Neural progenitor cell (in vitro differentiated cells): ENCODE data around the gene CEP83. TPM values are rescaled to one million over a fixed set of nuclear protein-coding genes. Genes with fewer than 3 reads are reported as not detected.
A peak's percentile ranks its signal among the peaks of the same experiment; 100 is the strongest.

ENCODE experiments used
- DNase-seq: peaks from one replicate; pipeline ENCODE4 v3.0.0-alpha.2; 2016; ENCODE audit warnings: low spot score
- H2AFZ ChIP-seq: fragments of 200-600 bp; sonication (generic); replicated peaks from 2 replicates; pipeline ENCODE4 v1.6.1; 2016; ENCODE audit warnings: antibody characterized with exemption
- H3F3A ChIP-seq: fragments of 200-600 bp; sonication (generic); 2 replicates; pipeline ENCODE4 v1.6.1; 2016; ENCODE audit warnings: antibody characterized with exemption, low read depth
- H3K27ac ChIP-seq: fragments of 200-600 bp; sonication (generic); 2 replicates; pipeline ENCODE4 v1.5.1; 2016; ENCODE audit warnings: mild to moderate bottlenecking
- H3K27me3 ChIP-seq: fragments of 200-600 bp; sonication (generic); 2 replicates; pipeline ENCODE4 v1.6.1; 2016; ENCODE audit warnings: mild to moderate bottlenecking, moderate library complexity
- H3K36me3 ChIP-seq: fragments of 200-600 bp; sonication (generic); 2 replicates; pipeline ENCODE4 v1.5.1; 2016
- H3K4me1 ChIP-seq: fragments of 200-600 bp; sonication (generic); 2 replicates; pipeline ENCODE4 v1.6.1; 2016; ENCODE audit warnings: mixed run types
- H3K4me2 ChIP-seq: fragments of 200-600 bp; sonication (generic); 2 replicates; pipeline ENCODE4 v1.6.1; 2016
- H3K4me3 ChIP-seq: fragments of 200-600 bp; sonication (generic); 2 replicates; pipeline ENCODE4 v1.5.1; 2016
- H3K79me2 ChIP-seq: fragments of 200-600 bp; sonication (generic); 2 replicates; pipeline ENCODE4 v1.6.1; 2016; ENCODE audit warnings: low read depth
- H3K9ac ChIP-seq: fragments of 200-600 bp; sonication (generic); 2 replicates; pipeline ENCODE4 v1.6.1; 2016
- H3K9me3 ChIP-seq: fragments of 200-600 bp; sonication (generic); 2 replicates; pipeline ENCODE4 v1.5.1; 2016; ENCODE audit warnings: low read depth
- H4K20me1 ChIP-seq: fragments of 200-600 bp; sonication (generic); 2 replicates; pipeline ENCODE4 v1.6.1; 2016; ENCODE audit warnings: low read depth
- H3K27ac Mint-ChIP-seq: 3 replicates; pipeline ENCODE4 v1.8.0; 2021; ENCODE audit warnings: mixed read lengths
- H3K27me3 Mint-ChIP-seq: 2 replicates; pipeline ENCODE4 v1.8.0; 2022; ENCODE audit warnings: low read depth, mild to moderate bottlenecking, inconsistent platforms, moderate library complexity, mixed read lengths; ENCODE audit not compliant: insufficient read depth
- H3K36me3 Mint-ChIP-seq: 3 replicates; pipeline ENCODE4 v1.8.0; 2021; ENCODE audit warnings: mixed read lengths
- H3K4me1 Mint-ChIP-seq: 3 replicates; pipeline ENCODE4 v1.8.0; 2021; ENCODE audit warnings: mixed read lengths
- H3K4me3 Mint-ChIP-seq: 3 replicates; pipeline ENCODE4 v1.8.0; 2021; ENCODE audit warnings: mild to moderate bottlenecking, moderate library complexity, mixed read lengths
- H3K9me3 Mint-ChIP-seq: 3 replicates; pipeline ENCODE4 v1.8.0; 2020; ENCODE audit warnings: mixed read lengths
- CTCF ChIP-seq: fragments of 200-600 bp; sonication (generic); IDR thresholded peaks from 2 replicates; pipeline ENCODE4 v1.5.1; 2017; ENCODE audit warnings: antibody characterized with exemption, mild to moderate bottlenecking
- EZH2 ChIP-seq: fragments of 200-600 bp; sonication (generic); IDR thresholded peaks from 2 replicates; pipeline ENCODE4 v1.6.1; 2017; ENCODE audit warnings: antibody characterized with exemption, mild to moderate bottlenecking, moderate library complexity
- EZH2phosphoT487 ChIP-seq: fragments of 200-600 bp; sonication (generic); IDR thresholded peaks from 2 replicates; pipeline ENCODE4 v1.6.1; 2017; ENCODE audit warnings: antibody characterized with exemption
- total RNA-seq: library from RNA; depleted of rRNA; stranded (reverse); fragments of >200 nt; gene quantifications from 2 replicates; pipeline ENCODE4 v1.2.3, GENCODE V29; 2015; ENCODE audit warnings: low replicate concordance

The CEP83 gene
- total RNA-seq, 1 donor from 2014 or later: 60.4 TPM

DNA sequence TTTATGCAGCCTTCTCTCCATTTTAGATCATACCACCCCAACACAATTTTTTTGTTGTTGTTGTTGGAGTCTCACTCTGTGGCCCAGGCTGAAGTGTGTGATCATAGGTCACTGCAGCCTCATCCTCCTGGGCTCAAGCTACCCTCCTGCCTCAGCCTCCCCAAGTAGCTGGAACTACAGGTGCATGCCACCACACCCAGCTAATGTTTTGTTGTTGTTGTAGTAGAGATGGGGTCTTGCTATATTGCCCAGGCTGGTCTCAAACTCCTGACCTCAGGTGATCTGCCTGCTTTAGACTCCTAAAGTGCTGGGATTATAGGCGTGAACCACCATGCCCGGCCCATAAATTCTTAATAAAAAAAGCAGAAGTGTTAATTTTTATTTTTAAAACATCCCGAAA, 199.7 kb downstream of the CEP83 start:
- Histone ChIP-seq H3K27me3 (no peaks in the 10 kb centered on the region), H3F3A (peaks cover 26% of the 10 kb centered on the region), H3K36me3 (no peaks in the 10 kb centered on the region), H2AFZ (no peak overlapping the region), H3K79me2 (no peaks in the 10 kb centered on the region), H3K9ac (no peak overlapping the region), H3K27ac (peak overlapping the region; percentile 92), H3K4me1 (peaks cover 54% of the 10 kb centered on the region), H3K4me3 (no peak overlapping the region), H3K9me3 (no peaks in the 10 kb centered on the region), H4K20me1 (no peaks in the 10 kb centered on the region), H3K4me2 (no peak overlapping the region)
- Mint-ChIP-seq H3K9me3 (peaks cover 2% of the 10 kb centered on the region), H3K27me3 (peaks cover 8% of the 10 kb centered on the region), H3K27ac (no peak overlapping the region), H3K4me1 (peaks cover 38% of the 10 kb centered on the region), H3K4me3 (no peak overlapping the region), H3K36me3 (peaks cover 30% of the 10 kb centered on the region)
- TF ChIP-seq CTCF: no peak
- no peak for TF ChIP-seq EZH2phosphoT487
- TF ChIP-seq EZH2: no peak
- DNase-seq: no peak

DNA sequence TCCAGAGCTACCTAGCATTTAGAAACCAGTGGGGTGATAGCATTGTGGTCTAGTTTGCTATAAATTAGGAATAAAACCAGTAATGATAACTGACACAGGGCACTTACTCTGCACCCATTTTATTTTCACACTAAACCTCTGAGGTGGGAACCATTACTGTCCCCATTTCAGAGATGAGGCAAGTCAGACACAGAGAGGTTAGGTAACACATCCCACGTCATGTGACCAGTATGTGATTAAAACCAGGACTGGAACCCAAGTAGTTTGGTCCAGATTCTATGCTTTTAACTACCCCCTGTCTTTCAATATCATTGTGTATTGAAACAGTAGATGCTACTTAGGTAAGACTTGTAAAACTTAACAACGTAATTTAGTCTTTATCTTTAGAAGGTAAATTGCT, 201.1 kb downstream of the CEP83 start:
- Histone ChIP-seq H3K4me1 (peaks cover 52% of the 10 kb centered on the region), H3K79me2 (no peaks in the 10 kb centered on the region), H3K9me3 (no peaks in the 10 kb centered on the region), H3K9ac (no peak overlapping the region), H3K4me2 (no peak overlapping the region), H3K4me3 (no peak overlapping the region), H3F3A (peaks cover 26% of the 10 kb centered on the region), H3K27ac (no peak overlapping the region), H2AFZ (no peak overlapping the region), H3K27me3 (no peaks in the 10 kb centered on the region), H3K36me3 (no peaks in the 10 kb centered on the region), H4K20me1 (no peaks in the 10 kb centered on the region)
- H3K27me3 Mint-ChIP-seq: peaks cover 4% of the 10 kb centered on the region
- H3K4me3 Mint-ChIP-seq: no peak overlapping the region
- DNase-seq: no peak
- TF ChIP-seq EZH2 (no peak), EZH2phosphoT487 (no peak), CTCF (no peak)
- peaks cover 31% of the 10 kb centered on the region for H3K36me3 Mint-ChIP-seq
- H3K27ac Mint-ChIP-seq: no peak overlapping the region
- H3K4me1 Mint-ChIP-seq: peaks cover 29% of the 10 kb centered on the region
- peaks cover 2% of the 10 kb centered on the region for H3K9me3 Mint-ChIP-seq

Other genes starting within 250 kb of the CEP83 start
- gene TMCC3, start 190.7 kb upstream of the CEP83 start, total RNA-seq: 7.2 and 9.5 TPM in 2 replicates